Suprapubic skin (tissue), 4 donors: ENCODE results near the gene ZNF592.

Source experiments
- EP300 ChIP-seq: sonication (generic); formaldehyde crosslinking; IDR thresholded peaks from one replicate; pipeline ENCODE4 v1.6.1; 2017; ENCODE audit warnings: antibody characterized with exemption
- POLR2A ChIP-seq, 2 donors: fragments of 450-650 bp; IDR thresholded peaks; one replicate each; pipeline ENCODE4 v1.6.1; 2017; ENCODE audit warnings: antibody characterized with exemption in 2 of 2, mild to moderate bottlenecking in 2 of 2, moderate library complexity in 2 of 2
- POLR2AphosphoS5 ChIP-seq, 3 donors: sonication (generic); formaldehyde crosslinking; IDR thresholded peaks; one replicate each; pipeline ENCODE4 v1.6.1; 2017; ENCODE audit warnings: antibody characterized with exemption in 3 of 3
- TF ChIP-seq, protein P1 (sequence below), 2 donors: fragments of 200-600 bp in 1 of 2; fragments of 450-650 bp in 1 of 2; sonication (generic) in 1 of 2; IDR thresholded peaks; one replicate each; pipeline ENCODE4 v1.5.1; 2016 to 2019; ENCODE audit warnings: antibody characterized with exemption in 2 of 2, mild to moderate bottlenecking in 1 of 2, moderate library complexity in 1 of 2

DNA sequence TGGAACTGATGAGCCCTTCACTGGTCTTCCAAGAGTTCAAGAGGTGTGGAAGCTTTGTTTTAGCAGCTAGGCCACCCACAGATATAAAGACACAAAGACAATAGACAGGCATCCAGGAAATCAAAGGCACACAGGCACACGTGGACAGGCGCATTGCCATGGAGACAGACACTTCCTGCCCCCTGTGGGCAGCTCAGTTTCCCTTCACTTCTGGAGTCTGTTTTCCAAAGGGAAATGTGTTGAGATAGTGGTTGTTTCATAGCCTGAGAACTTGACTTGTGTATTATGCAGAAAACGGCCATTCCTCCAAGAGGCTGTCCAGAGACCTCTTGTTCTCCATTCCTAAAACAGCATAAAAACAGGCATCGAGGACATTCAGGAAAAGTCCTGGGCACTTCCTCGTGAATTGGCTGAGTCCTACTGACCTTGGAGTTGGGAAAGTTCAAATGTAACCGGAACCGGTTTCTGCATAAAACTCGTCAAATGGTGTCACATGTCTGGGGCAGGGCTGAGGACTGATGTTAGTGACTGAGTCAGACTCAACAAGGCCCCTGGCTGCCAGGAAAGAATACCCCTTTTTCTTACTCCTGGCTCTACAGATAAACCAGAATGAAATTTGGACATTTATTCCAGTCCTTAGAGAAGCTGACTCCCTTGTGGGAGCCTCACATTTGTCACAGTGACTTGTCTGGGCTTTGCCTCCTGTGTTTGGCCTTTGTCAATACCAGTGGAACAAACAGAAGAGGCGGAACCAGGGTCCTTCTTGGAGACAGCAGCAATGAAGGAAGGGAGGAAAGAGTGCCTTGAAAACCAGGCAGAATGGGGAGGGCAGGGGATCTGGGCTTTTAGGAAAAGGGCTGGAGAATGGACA is 70.1 kb downstream of the ZNF592 start:
- TF ChIP-seq, protein P1, sequence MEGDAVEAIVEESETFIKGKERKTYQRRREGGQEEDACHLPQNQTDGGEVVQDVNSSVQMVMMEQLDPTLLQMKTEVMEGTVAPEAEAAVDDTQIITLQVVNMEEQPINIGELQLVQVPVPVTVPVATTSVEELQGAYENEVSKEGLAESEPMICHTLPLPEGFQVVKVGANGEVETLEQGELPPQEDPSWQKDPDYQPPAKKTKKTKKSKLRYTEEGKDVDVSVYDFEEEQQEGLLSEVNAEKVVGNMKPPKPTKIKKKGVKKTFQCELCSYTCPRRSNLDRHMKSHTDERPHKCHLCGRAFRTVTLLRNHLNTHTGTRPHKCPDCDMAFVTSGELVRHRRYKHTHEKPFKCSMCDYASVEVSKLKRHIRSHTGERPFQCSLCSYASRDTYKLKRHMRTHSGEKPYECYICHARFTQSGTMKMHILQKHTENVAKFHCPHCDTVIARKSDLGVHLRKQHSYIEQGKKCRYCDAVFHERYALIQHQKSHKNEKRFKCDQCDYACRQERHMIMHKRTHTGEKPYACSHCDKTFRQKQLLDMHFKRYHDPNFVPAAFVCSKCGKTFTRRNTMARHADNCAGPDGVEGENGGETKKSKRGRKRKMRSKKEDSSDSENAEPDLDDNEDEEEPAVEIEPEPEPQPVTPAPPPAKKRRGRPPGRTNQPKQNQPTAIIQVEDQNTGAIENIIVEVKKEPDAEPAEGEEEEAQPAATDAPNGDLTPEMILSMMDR (IDR thresholded peaks at IDR 0.05): no peak
- no peak for TF ChIP-seq POLR2A (IDR thresholded peaks at IDR 0.05)
- no peak for TF ChIP-seq POLR2AphosphoS5 (IDR thresholded peaks at IDR 0.05)
- no peak for TF ChIP-seq EP300
